ENCODE measurements around the gene NUP93.

The NUP93 gene

GRCh38 chr16:56785317-56785716, 55.4 kb downstream of the NUP93 start:
- TF ChIP-seq CTCF (conservative IDR thresholded peaks at IDR 0.05; ENCODE audit: low read depth) = no peak
- H3K27ac ChIP-seq = no peak overlapping the region
- DNase-seq (ENCODE audit: low spot score) = no peak
- CTCF ChIA-PET = interaction anchor here (0.7 kb wide), 1 partner anchor 10 kb away, joined by 3 read pairs; no protein-coding TSS in a partner anchor
- POLR2A ChIA-PET (ENCODE audit: low non-redundant PET) = no interaction called here

GRCh38 chr16:56787167-56787566, 57.2 kb downstream of the NUP93 start:
- no peak for TF ChIP-seq CTCF (conservative IDR thresholded peaks at IDR 0.05; ENCODE audit: low read depth)
- DNase-seq (ENCODE audit: low spot score) = no peak
- ChIA-PET CTCF (interaction anchor here (0.6 to 0.7 kb wide), 2 partner anchors 169 to 305 kb away, joined by 3 to 4 read pairs; partner anchors contain the start of gene CPNE2), POLR2A (ENCODE audit: low non-redundant PET) (no interaction called here)
- H3K27ac ChIP-seq = no peak overlapping the region

GRCh38 chr16:56788435-56788834, 58.5 kb downstream of the NUP93 start:
- CTCF ChIA-PET = no interaction called here
- TF ChIP-seq CTCF (conservative IDR thresholded peaks at IDR 0.05; ENCODE audit: low read depth) = no peak
- POLR2A ChIA-PET (ENCODE audit: low non-redundant PET) = no interaction called here
- H3K27ac ChIP-seq = no peak overlapping the region
- DNase-seq (ENCODE audit: low spot score) = no peak

DNA sequence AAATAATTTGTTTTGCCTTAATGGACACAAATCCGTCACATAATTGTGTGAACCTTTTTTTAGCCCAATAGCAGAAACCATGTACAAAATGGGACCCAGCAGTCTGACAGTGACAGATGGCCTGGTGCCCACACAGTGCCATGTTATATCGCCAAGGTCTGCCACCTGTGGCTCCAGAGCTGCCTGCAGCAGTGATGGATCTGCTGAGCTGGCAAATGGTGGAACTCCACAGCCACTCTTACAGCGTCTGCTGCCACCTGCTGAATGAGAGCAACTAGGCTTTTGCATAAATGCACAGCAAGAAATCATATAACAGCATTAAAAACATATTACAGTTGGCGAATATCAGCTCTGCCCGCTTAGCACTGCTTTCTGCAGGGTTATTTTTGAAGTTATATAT, 59.4 kb downstream of the NUP93 start:
- ChIA-PET POLR2A (ENCODE audit: low non-redundant PET) (no interaction called here), CTCF (interaction anchor here (0.6 to 1.8 kb wide), 7 partner anchors 9 to 310 kb away, joined by 3 to 6 read pairs (median 4); no protein-coding TSS in a partner anchor)
- no peak overlapping the region for H3K27ac ChIP-seq
- peak; percentile 38 for TF ChIP-seq CTCF (conservative IDR thresholded peaks at IDR 0.05; ENCODE audit: low read depth)
- DNase-seq (ENCODE audit: low spot score) = peak; percentile 38

DNA sequence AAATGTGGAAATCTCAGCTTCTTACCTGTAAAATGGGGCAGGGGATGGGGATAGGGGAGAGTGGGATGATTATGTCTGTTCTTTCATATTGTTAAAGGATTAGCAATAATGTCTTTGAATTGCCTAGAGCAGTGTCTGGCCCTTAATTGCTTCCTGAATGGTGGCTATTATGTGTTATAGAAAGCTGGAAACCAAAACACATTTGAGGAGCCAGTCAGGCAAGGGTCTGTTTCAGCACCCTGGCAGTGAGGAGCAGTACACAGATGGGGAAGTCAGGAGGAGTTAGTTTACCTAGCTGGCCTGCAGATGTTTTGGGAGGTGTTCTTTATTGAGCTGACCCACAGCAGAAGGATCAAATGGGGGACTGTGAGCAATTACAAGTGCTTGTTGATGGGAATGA, 63.0 kb downstream of the NUP93 start:
- no peak overlapping the region for H3K27ac ChIP-seq
- ChIA-PET CTCF (interaction anchor here (0.6 to 1.1 kb wide), 4 partner anchors 10 to 568 kb away, joined by 3 to 6 read pairs (median 4); no protein-coding TSS in a partner anchor), POLR2A (ENCODE audit: low non-redundant PET) (no interaction called here)
- TF ChIP-seq CTCF (conservative IDR thresholded peaks at IDR 0.05; ENCODE audit: low read depth) = no peak
- DNase-seq (ENCODE audit: low spot score) = no peak

DNA sequence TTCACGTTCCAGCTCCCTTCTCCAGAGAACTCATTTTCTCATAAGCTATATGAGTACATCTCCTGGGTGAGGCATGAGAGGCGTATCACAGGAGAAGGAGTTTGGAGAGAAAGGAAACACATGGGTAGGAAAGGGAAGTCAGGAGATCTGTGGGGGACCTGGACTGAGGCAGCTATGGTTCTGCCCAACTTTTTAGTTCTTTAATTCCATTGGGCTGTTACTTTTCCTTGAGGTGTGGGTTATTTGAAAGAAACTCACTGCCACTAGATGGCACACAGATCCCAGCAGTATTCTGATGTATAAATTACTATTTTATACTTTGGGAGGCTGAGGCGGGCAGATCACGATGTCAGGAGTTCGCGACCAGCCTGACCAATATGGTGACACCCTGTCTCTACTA, 63.6 kb downstream of the NUP93 start:
- POLR2A ChIA-PET (ENCODE audit: low non-redundant PET) = interaction anchor here (0.7 kb wide), 1 partner anchor 346 kb away, joined by 3 read pairs; no protein-coding TSS in a partner anchor
- CTCF ChIA-PET = interaction anchor here (0.6 to 1.1 kb wide), 6 partner anchors 9 to 569 kb away, joined by 3 to 6 read pairs (median 4); no protein-coding TSS in a partner anchor
- TF ChIP-seq CTCF (conservative IDR thresholded peaks at IDR 0.05; ENCODE audit: low read depth) = peak; percentile 38
- no peak overlapping the region for H3K27ac ChIP-seq
- DNase-seq (ENCODE audit: low spot score) = no peak

All from RWPE1 (cell line).